Rectal smooth muscle tissue (tissue), 1 donor: ENCODE data around the gene MTERF4.
"Not testable (repeated sequence)": the region's sequence is repeated elsewhere in the genome, so short reads cannot be mapped to it uniquely, and the experiment has no call there.

ENCODE experiments used
- H3K27ac ChIP-seq: one replicate; pipeline ENCODE4 v1.7.0; 2013; ENCODE audit warnings: low read depth, low read length, inconsistent platforms
- H3K27me3 ChIP-seq: one replicate; pipeline ENCODE4 v1.7.0; 2013; ENCODE audit warnings: low read length; ENCODE audit not compliant: control insufficient read depth, insufficient read depth
- H3K36me3 ChIP-seq: one replicate; pipeline ENCODE4 v1.7.0; 2013; ENCODE audit warnings: low read length; ENCODE audit not compliant: control insufficient read depth, insufficient read depth
- H3K4me1 ChIP-seq: one replicate; pipeline ENCODE4 v1.7.0; 2013; ENCODE audit warnings: low read length; ENCODE audit not compliant: control insufficient read depth, insufficient read depth
- H3K4me3 ChIP-seq: one replicate; pipeline ENCODE4 v1.7.0; 2013; ENCODE audit warnings: low read length
- H3K9ac ChIP-seq: one replicate; pipeline ENCODE4 v1.7.0; 2013; ENCODE audit warnings: low read length

The MTERF4 gene

DNA sequence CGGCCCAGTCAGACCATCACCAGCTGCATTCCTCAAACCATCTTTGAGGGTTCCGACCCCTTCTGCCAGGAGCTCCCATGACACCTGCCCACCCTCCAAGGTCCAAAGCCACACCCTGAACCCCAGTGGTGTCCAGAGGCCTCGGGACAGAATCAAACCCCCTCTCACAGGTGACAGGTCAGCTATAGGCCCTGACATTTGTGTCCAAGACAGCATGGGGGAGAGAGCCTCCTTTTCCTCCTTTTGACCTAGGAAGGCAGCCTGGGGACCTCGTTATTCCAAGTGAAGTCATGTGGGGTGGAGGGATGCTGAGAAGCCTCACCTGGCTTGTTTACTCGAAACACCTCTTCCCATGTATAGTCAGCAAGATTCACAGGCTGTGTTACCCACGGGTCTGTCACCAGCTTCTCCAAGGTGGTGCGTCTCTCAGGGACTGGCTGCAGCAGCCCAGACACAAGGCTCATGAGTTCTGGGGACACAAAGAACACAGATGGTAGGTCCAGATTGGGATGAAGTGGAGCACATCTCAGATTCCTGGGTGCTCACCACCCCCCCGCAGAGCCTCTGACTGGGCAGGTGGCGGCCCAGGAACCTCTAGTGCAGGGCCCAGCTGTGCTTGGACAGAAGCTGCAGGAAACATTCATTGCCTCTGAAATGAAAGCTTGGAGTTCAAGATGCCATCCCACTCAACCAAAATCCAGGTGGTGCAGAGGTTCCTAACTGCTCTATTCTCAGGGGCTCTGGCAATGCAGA, 5.1 kb upstream of the MTERF4 start:
- H3K4me3 ChIP-seq: no peak overlapping the region
- no peak overlapping the region for H3K27ac ChIP-seq
- no peaks in the 10 kb centered on the region for H3K27me3 ChIP-seq
- H3K9ac ChIP-seq: no peak overlapping the region
- H3K36me3 ChIP-seq: no peaks in the 10 kb centered on the region
- H3K4me1 ChIP-seq: no peaks in the 10 kb centered on the region

DNA sequence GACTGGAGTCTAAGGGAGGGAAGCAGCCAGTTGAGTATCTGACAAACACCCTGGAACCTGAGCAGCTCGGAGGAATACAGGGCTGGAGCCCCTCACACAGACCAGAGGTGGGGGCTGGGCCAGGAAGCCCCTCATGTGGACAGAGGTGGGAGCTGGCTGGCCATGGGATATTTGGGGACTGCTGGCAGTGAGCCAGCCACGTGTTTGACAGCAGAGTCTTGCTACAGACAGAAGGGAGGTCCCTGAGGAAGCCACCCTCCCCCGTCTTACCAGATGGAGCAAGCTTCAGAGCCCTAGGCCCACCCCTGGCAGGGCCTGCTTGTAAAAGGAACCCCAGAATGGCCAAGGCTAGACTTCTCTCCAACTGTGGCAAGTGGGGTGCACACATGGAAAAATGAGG, 3.6 kb upstream of the MTERF4 start:
- Histone ChIP-seq H3K4me1 (peaks cover 2% of the 10 kb centered on the region), H3K4me3 (no peak overlapping the region), H3K27me3 (no peaks in the 10 kb centered on the region), H3K9ac (no peak overlapping the region), H3K36me3 (no peaks in the 10 kb centered on the region), H3K27ac (no peak overlapping the region)

DNA sequence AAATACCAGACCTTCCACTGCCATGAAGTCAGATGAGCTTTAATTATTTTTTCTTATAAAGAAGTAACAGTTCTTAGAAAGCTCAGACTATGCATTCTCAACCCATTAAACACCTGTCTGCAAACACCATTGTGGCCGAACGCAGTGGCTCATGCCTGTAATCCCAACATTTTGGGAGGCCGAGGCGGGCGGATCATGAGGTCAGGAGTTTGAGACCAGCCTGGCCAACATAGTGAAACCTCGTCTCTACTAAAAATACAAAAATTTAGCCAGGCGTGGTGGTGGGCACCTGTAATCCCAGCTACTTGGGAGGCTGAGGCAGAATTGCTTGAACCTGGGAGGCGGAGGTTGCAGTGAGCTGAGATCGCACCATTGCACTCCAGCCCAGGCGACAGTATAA, 2.5 kb upstream of the MTERF4 start:
- H3K36me3 ChIP-seq, H3K4me1 ChIP-seq, H3K4me3 ChIP-seq, H3K27ac ChIP-seq, H3K27me3 ChIP-seq, H3K9ac ChIP-seq: not testable (repeated sequence)

DNA sequence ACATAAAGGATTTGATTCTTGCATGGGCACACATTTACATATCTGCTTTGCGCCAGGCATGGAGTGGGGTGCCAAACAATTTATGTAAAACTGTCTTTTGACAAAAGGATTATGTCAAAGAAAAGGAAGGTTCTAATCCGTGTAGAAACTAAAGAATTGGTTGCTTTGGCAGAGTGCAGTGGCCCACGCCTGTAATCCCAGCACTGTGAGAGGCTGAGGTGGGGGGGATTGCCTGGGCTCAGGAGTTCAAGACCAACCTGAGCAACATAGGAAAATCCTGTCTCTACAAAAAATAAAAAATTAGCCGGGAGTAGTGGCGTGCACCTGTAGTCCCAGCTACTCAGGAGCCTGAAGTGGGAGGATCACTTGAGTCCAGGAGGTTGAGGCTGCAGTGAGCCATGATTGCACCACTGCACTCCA, 1.1 kb upstream of the MTERF4 start:
- Histone ChIP-seq H3K27me3 (no peaks in the 10 kb centered on the region), H3K36me3 (peaks cover 4% of the 10 kb centered on the region), H3K9ac (no peak overlapping the region), H3K27ac (no peak overlapping the region), H3K4me3 (peak overlapping the region; percentile 78), H3K4me1 (peaks cover 3% of the 10 kb centered on the region)

DNA sequence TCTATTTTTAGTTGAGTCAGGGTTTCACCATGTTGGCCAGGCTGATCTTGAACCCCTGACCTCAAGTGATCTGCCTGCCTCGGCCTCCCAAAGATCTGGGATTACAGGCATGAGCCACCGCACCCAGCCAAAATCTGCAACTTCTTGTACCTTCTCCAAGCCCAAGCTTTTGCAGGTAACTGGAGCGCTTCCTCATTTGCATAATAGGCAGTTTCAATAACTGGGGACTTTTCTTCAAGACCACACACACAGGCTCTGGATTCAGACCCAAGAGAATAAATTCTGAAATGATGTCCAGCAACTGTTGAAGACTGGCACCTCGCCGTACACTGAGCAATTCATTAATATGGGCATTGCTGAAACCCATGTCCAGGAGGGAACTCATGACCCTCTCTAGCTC, 2.8 kb downstream of the MTERF4 start:
- no peak overlapping the region for H3K27ac ChIP-seq
- no peaks in the 10 kb centered on the region for H3K27me3 ChIP-seq
- H3K36me3 ChIP-seq: peaks cover 18% of the 10 kb centered on the region
- no peak overlapping the region for H3K9ac ChIP-seq
- peaks cover 3% of the 10 kb centered on the region for H3K4me1 ChIP-seq
- no peak overlapping the region for H3K4me3 ChIP-seq

DNA sequence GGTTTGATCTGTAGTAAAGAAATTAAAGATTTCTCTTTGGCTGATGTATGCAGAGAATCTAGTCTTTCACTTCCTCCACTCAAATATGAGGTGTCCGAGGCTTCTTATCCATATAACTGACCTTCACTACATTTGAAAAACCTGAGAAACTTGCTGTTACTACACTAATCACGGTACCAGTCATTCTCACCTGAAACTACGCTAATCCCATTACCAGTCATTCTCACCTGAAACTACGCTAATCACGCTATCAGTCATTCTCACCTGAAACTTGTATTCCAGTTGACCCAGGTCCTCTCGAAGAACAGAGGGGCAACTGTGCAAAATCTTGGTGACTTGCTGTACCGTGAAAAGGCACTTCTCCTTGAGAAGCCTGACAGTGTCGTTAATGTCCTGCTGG, 5.1 kb downstream of the MTERF4 start:
- peaks cover 23% of the 10 kb centered on the region for H3K36me3 ChIP-seq
- H3K9ac ChIP-seq: no peak overlapping the region
- H3K27me3 ChIP-seq: no peaks in the 10 kb centered on the region
- H3K27ac ChIP-seq: no peak overlapping the region
- no peak overlapping the region for H3K4me3 ChIP-seq
- H3K4me1 ChIP-seq: peaks cover 3% of the 10 kb centered on the region

DNA sequence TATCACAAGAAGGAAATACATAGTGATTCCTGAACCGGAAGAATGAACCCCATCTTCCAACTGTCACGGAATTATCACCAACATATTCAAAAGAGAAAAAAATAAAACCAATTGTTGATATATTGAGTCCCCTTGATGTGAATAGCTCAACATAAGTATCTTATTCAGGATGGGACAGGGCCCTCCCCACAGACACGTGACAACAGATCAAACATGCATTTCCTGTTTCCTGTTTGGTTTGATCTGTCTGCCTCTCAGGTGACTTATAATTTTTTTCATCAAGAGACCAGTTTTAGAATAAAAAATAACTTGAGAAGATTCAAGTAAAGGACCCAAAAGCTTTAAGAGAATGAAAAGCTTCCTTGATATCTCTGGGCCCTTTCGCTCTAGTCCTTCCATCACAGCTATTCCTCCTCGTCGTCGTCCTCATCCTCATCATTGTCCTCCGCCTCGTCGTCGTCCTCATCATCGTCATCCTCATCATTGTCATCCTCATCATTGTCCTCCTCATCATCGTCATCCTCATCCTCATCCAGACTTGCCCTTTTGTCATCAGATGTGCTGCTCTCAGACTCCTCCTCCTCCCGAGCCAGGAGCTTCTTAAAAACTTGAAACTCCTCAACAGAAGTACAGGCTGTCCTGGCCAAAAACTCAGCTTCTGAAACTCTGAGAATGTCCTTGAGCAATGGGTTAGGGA, 6.3 kb downstream of the MTERF4 start:
- Histone ChIP-seq H3K4me1 (peaks cover 2% of the 10 kb centered on the region), H3K36me3 (peaks cover 26% of the 10 kb centered on the region), H3K27ac (no peak overlapping the region), H3K4me3 (no peak overlapping the region), H3K9ac (no peak overlapping the region), H3K27me3 (no peaks in the 10 kb centered on the region)

DNA sequence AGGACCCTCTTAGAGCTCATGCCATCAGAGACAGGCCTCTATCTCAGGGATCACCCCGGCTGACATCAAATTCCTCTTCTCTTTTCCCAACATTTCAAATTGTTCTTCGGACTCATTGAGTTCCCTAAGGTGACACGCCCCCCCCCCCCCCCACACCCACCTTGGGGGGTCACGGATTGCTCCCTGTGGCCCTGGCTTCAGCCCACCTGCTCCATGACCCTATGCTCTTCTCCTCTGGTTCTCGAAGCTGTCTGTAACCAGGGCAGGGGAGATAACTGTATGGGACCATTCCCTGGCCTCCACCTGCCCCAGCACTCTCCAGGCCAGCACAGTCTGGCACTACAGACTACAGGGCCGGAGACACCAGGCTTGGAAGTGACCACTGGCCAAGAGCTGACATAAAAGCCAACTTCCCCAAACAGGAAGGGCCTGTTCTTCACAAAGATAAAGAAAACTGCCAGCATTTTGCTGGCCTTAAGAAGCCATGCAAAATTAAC, 7.1 kb downstream of the MTERF4 start:
- H3K27ac ChIP-seq: no peak overlapping the region
- no peaks in the 10 kb centered on the region for H3K4me1 ChIP-seq
- H3K27me3 ChIP-seq: no peaks in the 10 kb centered on the region
- H3K9ac ChIP-seq: no peak overlapping the region
- H3K4me3 ChIP-seq: no peak overlapping the region
- H3K36me3 ChIP-seq: peaks cover 26% of the 10 kb centered on the region

DNA sequence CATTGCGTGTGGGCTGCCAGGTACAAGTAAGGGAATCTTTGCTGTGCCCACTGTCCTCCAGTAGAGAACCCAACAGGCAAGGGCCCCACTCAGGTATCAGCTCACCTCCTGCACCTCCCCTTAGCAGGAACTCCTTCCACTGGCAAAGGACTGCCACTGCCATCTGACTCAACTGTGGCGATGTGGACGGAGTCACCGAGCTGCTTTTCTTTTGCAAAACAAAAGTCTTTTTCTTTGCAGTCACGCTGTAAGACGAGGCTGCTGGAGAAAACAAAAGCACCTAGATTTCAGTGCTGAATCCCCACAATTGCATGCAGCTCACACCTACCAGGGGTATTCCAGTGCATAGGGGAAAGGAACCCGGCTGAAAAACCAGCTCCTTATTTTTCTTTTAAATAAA, 7.9 kb downstream of the MTERF4 start:
- Histone ChIP-seq H3K4me3 (no peak overlapping the region), H3K27ac (no peak overlapping the region), H3K9ac (no peak overlapping the region), H3K27me3 (no peaks in the 10 kb centered on the region), H3K36me3 (peaks cover 24% of the 10 kb centered on the region), H3K4me1 (no peaks in the 10 kb centered on the region)

DNA sequence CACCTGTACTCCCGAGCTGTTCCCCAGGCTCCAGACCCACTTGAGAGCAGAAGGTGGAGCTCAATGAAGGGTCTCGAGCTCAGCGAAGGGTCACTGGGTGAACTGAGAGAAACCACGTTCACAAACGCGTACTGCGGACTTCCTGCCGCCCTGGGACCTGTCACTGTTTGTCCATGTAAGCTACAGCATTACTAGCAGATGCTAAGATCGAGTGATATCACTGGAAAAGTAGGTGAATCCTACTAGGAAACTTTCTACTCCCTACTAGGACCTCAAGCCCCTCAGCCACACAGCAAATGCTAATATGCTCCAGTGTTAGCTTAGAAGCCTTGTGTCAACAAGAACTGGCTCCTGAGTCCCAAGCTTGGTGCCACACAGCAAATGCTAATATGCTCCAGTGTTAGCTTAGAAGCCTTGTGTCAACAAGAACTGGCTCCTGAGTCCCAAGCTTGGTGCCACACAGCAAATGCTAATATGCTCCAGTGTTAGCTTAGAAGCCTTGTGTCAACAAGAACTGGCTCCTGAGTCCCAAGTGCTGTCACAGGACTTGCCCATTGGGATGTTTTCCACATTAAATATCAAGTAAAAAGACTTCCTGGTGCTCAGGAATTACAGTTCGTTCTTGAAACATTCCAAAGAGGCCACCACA, 8.8 kb downstream of the MTERF4 start:
- H3K4me3 ChIP-seq, H3K27me3 ChIP-seq, H3K4me1 ChIP-seq, H3K9ac ChIP-seq, H3K27ac ChIP-seq: not testable (repeated sequence)
- H3K36me3 ChIP-seq: peaks cover 28% of the 10 kb centered on the region

DNA sequence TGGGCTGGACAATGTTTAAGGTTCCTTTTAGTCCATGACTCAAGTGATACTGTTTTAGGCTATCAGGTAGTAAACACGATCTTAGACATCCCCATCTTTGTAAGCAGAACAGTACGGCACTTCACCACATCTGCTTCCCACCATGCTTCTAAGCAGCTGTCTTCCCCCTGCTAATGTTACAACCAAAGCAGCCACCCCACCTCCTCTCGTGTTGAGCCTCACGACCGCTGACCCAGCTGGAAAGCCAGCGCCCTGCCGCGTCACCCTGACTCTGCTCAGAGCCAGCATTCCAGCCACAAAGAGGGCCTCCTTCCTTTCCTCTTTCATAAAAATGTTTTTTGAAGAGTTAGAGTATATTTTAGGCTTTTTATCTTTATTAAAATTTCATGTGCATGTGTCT, 9.4 kb downstream of the MTERF4 start:
- no peaks in the 10 kb centered on the region for H3K4me1 ChIP-seq
- H3K27ac ChIP-seq: no peak overlapping the region
- no peak overlapping the region for H3K4me3 ChIP-seq
- H3K27me3 ChIP-seq: no peaks in the 10 kb centered on the region
- H3K9ac ChIP-seq: no peak overlapping the region
- H3K36me3 ChIP-seq: peaks cover 33% of the 10 kb centered on the region

DNA sequence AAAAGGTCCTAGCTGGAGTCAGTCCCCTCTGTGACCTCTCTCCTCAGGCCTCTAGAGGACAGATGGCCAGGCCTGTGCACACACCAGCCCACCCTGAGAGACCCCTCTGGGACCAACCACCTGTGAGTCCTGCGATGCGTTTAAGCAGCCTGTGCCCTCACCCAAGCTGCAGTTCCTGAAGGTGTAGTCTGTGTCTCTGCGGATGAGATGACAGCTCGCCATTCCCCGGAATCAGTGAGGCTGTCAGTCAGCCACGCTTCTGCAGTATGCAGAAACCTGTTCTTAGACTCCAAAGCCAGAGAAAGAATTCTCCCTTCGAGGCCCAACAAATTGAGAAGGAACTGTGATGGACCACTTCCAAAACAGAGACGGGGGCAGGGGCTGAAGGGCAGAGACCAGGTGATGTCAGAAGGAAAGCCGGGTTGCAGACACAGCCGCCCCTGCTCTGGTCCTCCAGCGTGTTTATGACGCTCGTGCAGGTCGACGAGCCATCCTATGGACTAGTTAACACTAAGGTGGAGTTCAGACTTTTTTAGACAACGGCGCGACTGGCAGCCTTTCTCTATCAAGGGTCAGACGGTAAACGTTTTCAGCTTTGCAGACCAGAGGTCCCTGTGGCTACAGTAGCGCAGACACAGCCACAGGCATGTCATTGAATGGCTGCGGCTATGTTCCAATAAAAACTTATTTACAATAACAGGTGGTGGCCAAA, 10.2 kb downstream of the MTERF4 start:
- H3K36me3 ChIP-seq: peaks cover 34% of the 10 kb centered on the region
- H3K27me3 ChIP-seq: no peaks in the 10 kb centered on the region
- no peak overlapping the region for H3K9ac ChIP-seq
- H3K27ac ChIP-seq: no peak overlapping the region
- no peaks in the 10 kb centered on the region for H3K4me1 ChIP-seq
- H3K4me3 ChIP-seq: no peak overlapping the region
